Myocyte (in vitro differentiated cells): ENCODE data around the gene ITPK1. TPM values are rescaled to one million over a fixed set of nuclear protein-coding genes. Genes with fewer than 3 reads are reported as not detected.
A peak's percentile ranks its signal among the peaks of the same experiment; 100 is the strongest.

Experiments used
- DNase-seq: peaks from one replicate; pipeline ENCODE4 v3.0.0-alpha.2; 2012; ENCODE audit warnings: low read depth
- total RNA-seq: library from RNA; depleted of rRNA; stranded (reverse); fragments of >200 nt; gene quantifications from 2 replicates; pipeline ENCODE4 v1.2.3, GENCODE V29; 2014

Gene ITPK1
- total RNA-seq, 1 donor from 2014 or later = 19.1 TPM

GRCh38 chr14:93045965-93046704 is 69.6 kb downstream of the ITPK1 start:
- DNase-seq = peak; percentile 93

GRCh38 chr14:93045211-93045674 is 70.5 kb downstream of the ITPK1 start:
- peak; percentile 85 for DNase-seq

- no peak for DNase-seq
Measured at GRCh38 chr14:93044556-93044955, 71.2 kb downstream of the ITPK1 start.

- DNase-seq = no peak
Measured at GRCh38 chr14:93044121-93044520, 71.6 kb downstream of the ITPK1 start.

- DNase-seq = peak; percentile 93
Measured at GRCh38 chr14:93042968-93043940, 72.5 kb downstream of the ITPK1 start.

- no peak for DNase-seq
Measured at GRCh38 chr14:93041830-93042229, 73.9 kb downstream of the ITPK1 start.

- DNase-seq = no peak
Measured at GRCh38 chr14:93040982-93041381, 74.7 kb downstream of the ITPK1 start.

GRCh38 chr14:93040443-93040842 is 75.3 kb downstream of the ITPK1 start:
- DNase-seq = no peak

- no peak for DNase-seq
Measured at GRCh38 chr14:93039649-93040315, 75.9 kb downstream of the ITPK1 start.

GRCh38 chr14:93037351-93037750 is 78.4 kb downstream of the ITPK1 start:
- DNase-seq = no peak

- no peak for DNase-seq
Measured at GRCh38 chr14:93036652-93037345, 78.9 kb downstream of the ITPK1 start.

- peak; percentile 86 for DNase-seq
Measured at GRCh38 chr14:93035917-93036651, 79.6 kb downstream of the ITPK1 start.

- no peak for DNase-seq
Measured at GRCh38 chr14:93035585-93035916, 80.2 kb downstream of the ITPK1 start.

GRCh38 chr14:93034671-93034994 is 81.1 kb downstream of the ITPK1 start:
- DNase-seq = no peak

- no peak for DNase-seq
Measured at GRCh38 chr14:93033983-93034670, 81.6 kb downstream of the ITPK1 start.

GRCh38 chr14:93033084-93033982 is 82.4 kb downstream of the ITPK1 start:
- no peak for DNase-seq

- DNase-seq = peak; percentile 78
Measured at GRCh38 chr14:93032421-93032936, 83.2 kb downstream of the ITPK1 start.

GRCh38 chr14:93031505-93032315 is 84.0 kb downstream of the ITPK1 start:
- DNase-seq = no peak
